ENCODE results near the gene TEDC1. TPM values are rescaled to one million over a fixed set of nuclear protein-coding genes. Genes with fewer than 3 reads are reported as not detected.

TEDC1 gene
- total and polyA plus RNA-seq, 2 donors from 2014 or later = 6.9 to 13.2 TPM

- DNase-seq (peak in 4 of 5 donors; percentile 77 to 88 (median 82)), FAIRE-seq (no peak)
- no peak overlapping the region for H3K9ac ChIP-seq (ENCODE audit: low read length in 3 of 3)
- no peaks in the 10 kb centered on the region for H3K27me3 ChIP-seq (ENCODE audit: control insufficient read depth, insufficient read depth, low read length)
- H3K4me1 ChIP-seq (ENCODE audit: control insufficient read depth in 2 of 3, insufficient read depth in 2 of 3, low read depth in 1 of 3, low read length in 3 of 3) = peaks cover 0 to 36% (median 21%) of the 10 kb centered on the region in 3 donors
- intact Hi-C loops (cut with DNase I) = no loop called here
- H3K36me3 ChIP-seq (ENCODE audit: control insufficient read depth in 2 of 3, insufficient read depth in 3 of 3, low read length in 3 of 3) = no peaks in the 10 kb centered on the region
- no peak overlapping the region for H3K4me3 ChIP-seq (ENCODE audit: low read length in 3 of 3)
- no peaks in the 10 kb centered on the region for H3K9me3 ChIP-seq (ENCODE audit: control insufficient read depth in 2 of 3, insufficient read depth in 1 of 3, low read length in 3 of 3)
- peak overlapping the region; percentile 4 to 32 for H3K27ac ChIP-seq (ENCODE audit: low read depth in 2 of 2, low read length in 2 of 2)
- TF ChIP-seq CTCF (IDR thresholded peaks at IDR 0.05; ENCODE audit: borderline replicate concordance, extremely low read depth, insufficient read depth) = peak; percentile 8
Observed at GRCh38 chr14:105485739-105486162, 5.3 kb upstream of the TEDC1 start.

GRCh38 chr14:105486163-105486973, 4.7 kb upstream of the TEDC1 start, which contains the start of gene CRIP1:
CRIP1 (plus strand) TSS chr14:105486886; CDS start chr14:105487260, 374 bp downstream.
- no peaks in the 10 kb centered on the region for H3K36me3 ChIP-seq (ENCODE audit: control insufficient read depth in 2 of 3, insufficient read depth in 3 of 3, low read length in 3 of 3)
- FAIRE-seq (no peak), DNase-seq (peak in 1 of 5 donors; percentile 82)
- TF ChIP-seq CTCF (IDR thresholded peaks at IDR 0.05; ENCODE audit: borderline replicate concordance, extremely low read depth, insufficient read depth) = no peak
- peak within 1 kb of the TSS; percentile 32 to 43 for H3K27ac ChIP-seq (ENCODE audit: low read depth in 2 of 2, low read length in 2 of 2)
- peak within 1 kb of the TSS in 1 of 3 donors; percentile 37 for H3K4me3 ChIP-seq (ENCODE audit: low read length in 3 of 3)
- no peak within 1 kb of the TSS for H3K9ac ChIP-seq (ENCODE audit: low read length in 3 of 3)
- no peaks in the 10 kb centered on the region for H3K9me3 ChIP-seq (ENCODE audit: control insufficient read depth in 2 of 3, insufficient read depth in 1 of 3, low read length in 3 of 3)
- intact Hi-C loops (cut with DNase I) = no loop called here
- H3K27me3 ChIP-seq (ENCODE audit: control insufficient read depth, insufficient read depth, low read length) = no peaks in the 10 kb centered on the region
- peaks cover 0 to 30% (median 16%) of the 10 kb centered on the region in 3 donors for H3K4me1 ChIP-seq (ENCODE audit: control insufficient read depth in 2 of 3, insufficient read depth in 2 of 3, low read depth in 1 of 3, low read length in 3 of 3)

DNA sequence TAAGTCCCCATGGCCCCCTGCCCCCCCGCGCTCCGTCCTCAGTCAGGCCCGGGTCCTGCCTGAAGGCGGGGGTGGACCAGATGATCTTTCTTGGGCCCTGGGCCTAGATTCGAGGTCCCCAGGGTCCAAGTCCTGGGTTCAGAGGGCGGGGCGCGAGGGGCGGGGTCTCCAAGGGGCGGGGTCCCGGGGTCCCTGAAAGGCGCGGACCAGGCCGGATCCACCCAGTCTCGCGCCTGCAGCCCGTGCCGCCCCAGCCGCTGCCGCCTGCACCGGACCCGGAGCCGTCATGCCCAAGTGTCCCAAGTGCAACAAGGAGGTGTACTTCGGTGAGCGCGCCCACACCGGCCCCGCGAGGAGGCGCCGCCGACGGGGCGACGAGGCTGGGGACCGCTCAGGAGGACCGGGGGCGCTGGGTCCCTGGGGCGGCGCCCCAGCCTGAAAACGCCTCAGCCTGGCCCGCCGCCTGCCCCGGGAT, 4.0 kb upstream of the TEDC1 start:
- Histone ChIP-seq H3K27ac (ENCODE audit: low read depth in 2 of 2, low read length in 2 of 2) (peak overlapping the region in 1 of 2 donors; percentile 43), H3K9ac (ENCODE audit: low read length in 3 of 3) (no peak overlapping the region), H3K4me3 (ENCODE audit: low read length in 3 of 3) (peak overlapping the region in 1 of 3 donors; percentile 37), H3K27me3 (ENCODE audit: control insufficient read depth, insufficient read depth, low read length) (no peaks in the 10 kb centered on the region), H3K36me3 (ENCODE audit: control insufficient read depth in 2 of 3, insufficient read depth in 3 of 3, low read length in 3 of 3) (no peaks in the 10 kb centered on the region), H3K9me3 (ENCODE audit: control insufficient read depth in 2 of 3, insufficient read depth in 1 of 3, low read length in 3 of 3) (no peaks in the 10 kb centered on the region), H3K4me1 (ENCODE audit: control insufficient read depth in 2 of 3, insufficient read depth in 2 of 3, low read depth in 1 of 3, low read length in 3 of 3) (peaks cover 0 to 28% (median 15%) of the 10 kb centered on the region in 3 donors)
- no peak for TF ChIP-seq CTCF (IDR thresholded peaks at IDR 0.05; ENCODE audit: borderline replicate concordance, extremely low read depth, insufficient read depth)
- FAIRE-seq (no peak), DNase-seq (peak in 2 of 5 donors; percentile 84 to 93)
- intact Hi-C loops (cut with DNase I) = no loop called here

Data from kidney (tissue), 14 donors.